Fibroblast of lung (primary cell): ENCODE measurements around the gene ICAM2. TPM values are rescaled to one million over a fixed set of nuclear protein-coding genes. Genes with fewer than 3 reads are reported as not detected.
A peak's percentile ranks its signal among the peaks of the same experiment; 100 is the strongest.
"Not testable (repeated sequence)": the region's sequence is repeated elsewhere in the genome, so short reads cannot be mapped to it uniquely, and the experiment has no call there.

Experiments
- DNase-seq, 2 donors: peaks; one replicate each; pipeline versions ENCODE4 v3.0.0 to v3.0.0-alpha.2; 2010; ENCODE audit warnings: low read depth in 2 of 2
- H2AFZ ChIP-seq: 2 replicates; pipeline ENCODE4 v1.5.1; 2012; ENCODE audit warnings: low read length, control low read depth, inconsistent platforms
- H3K27ac ChIP-seq: 2 replicates; pipeline ENCODE4 v1.5.1; 2011; ENCODE audit warnings: low read length, control low read depth; ENCODE audit not compliant: insufficient read depth
- H3K27me3 ChIP-seq: 2 replicates; pipeline ENCODE4 v1.5.1; 2011; ENCODE audit warnings: mild to moderate bottlenecking, low read length; ENCODE audit not compliant: control insufficient read depth, insufficient read depth
- H3K36me3 ChIP-seq: 2 replicates; pipeline ENCODE4 v1.5.1; 2011; ENCODE audit warnings: low read length; ENCODE audit not compliant: control insufficient read depth, insufficient read depth
- H3K4me1 ChIP-seq: 2 replicates; pipeline ENCODE4 v1.5.1; 2011; ENCODE audit warnings: low read length; ENCODE audit not compliant: control insufficient read depth, insufficient read depth; ENCODE audit errors: extremely low read depth
- H3K4me2 ChIP-seq: 2 replicates; pipeline ENCODE4 v1.5.1; 2011; ENCODE audit warnings: low read length, control low read depth; ENCODE audit not compliant: insufficient read depth; ENCODE audit errors: extremely low read depth
- H3K4me3 ChIP-seq, 4 experiments: fragments of 200-600 bp in 1 of 4; sonication (generic) in 1 of 4; replicated peaks in 1 of 4; 2 replicates each; pipeline ENCODE4 v1.5.1; 2011 to 2016; ENCODE audit warnings: low read length in 4 of 4, low read depth in 3 of 4, mild to moderate bottlenecking in 3 of 4, control low read depth in 2 of 4, inconsistent platforms in 1 of 4, mixed read lengths in 1 of 4; ENCODE audit not compliant: insufficient read depth in 1 of 4; ENCODE audit errors: control extremely low read depth in 1 of 4
- H3K79me2 ChIP-seq: 2 replicates; pipeline ENCODE4 v1.5.1; 2012; ENCODE audit warnings: mild to moderate bottlenecking, low read length, inconsistent platforms; ENCODE audit not compliant: control insufficient read depth, insufficient read depth
- H3K9ac ChIP-seq: 2 replicates; pipeline ENCODE4 v1.5.1; 2011; ENCODE audit warnings: mild to moderate bottlenecking, low read length, control low read depth; ENCODE audit not compliant: insufficient read depth
- H3K9me3 ChIP-seq: 2 replicates; pipeline ENCODE4 v1.5.1; 2012; ENCODE audit warnings: low read depth, low read length; ENCODE audit not compliant: control insufficient read depth, insufficient read depth
- H4K20me1 ChIP-seq: 2 replicates; pipeline ENCODE4 v1.5.1; 2011; ENCODE audit warnings: low read length; ENCODE audit not compliant: control insufficient read depth, insufficient read depth; ENCODE audit errors: extremely low read depth
- EZH2 ChIP-seq: IDR thresholded peaks from 2 replicates; pipeline ENCODE4 v1.5.1; 2012; ENCODE audit warnings: low read length, control low read depth, mild to moderate bottlenecking; ENCODE audit errors: missing control alignments
- polyA plus RNA-seq, 2 donors: library from polyadenylated mRNA; depleted of rRNA in 1 of 2; stranded (reverse) in 1 of 2; unstranded in 1 of 2; fragments of >200 nt; gene quantifications; 2 replicates each; pipeline ENCODE4 v1.2.1, GENCODE V29; 2011 to 2012; ENCODE audit warnings: missing spikeins in 1 of 2
- total RNA-seq: library from RNA; depleted of rRNA; stranded (reverse); fragments of >200 nt; gene quantifications from 2 replicates; pipeline ENCODE4 v1.2.1, GENCODE V29; 2014
- TF ChIP-seq, protein P1 (sequence below), 2 donors: IDR thresholded peaks in 1 of 2; conservative IDR thresholded peaks in 1 of 2; 1 replicate in 1 of 2; 2 replicates in 1 of 2; pipeline ENCODE4 v1.5.1; 2011 to 2012; ENCODE audit warnings: low read length in 2 of 2, control low read depth in 1 of 2, inconsistent platforms in 1 of 2, low read depth in 1 of 2, mild to moderate bottlenecking in 1 of 2

The ICAM2 gene
- total and polyA plus RNA-seq, 2 donors (not counting 1 experiment from before 2014, with no cell fraction given): 1.1 to 3.5 TPM

DNA sequence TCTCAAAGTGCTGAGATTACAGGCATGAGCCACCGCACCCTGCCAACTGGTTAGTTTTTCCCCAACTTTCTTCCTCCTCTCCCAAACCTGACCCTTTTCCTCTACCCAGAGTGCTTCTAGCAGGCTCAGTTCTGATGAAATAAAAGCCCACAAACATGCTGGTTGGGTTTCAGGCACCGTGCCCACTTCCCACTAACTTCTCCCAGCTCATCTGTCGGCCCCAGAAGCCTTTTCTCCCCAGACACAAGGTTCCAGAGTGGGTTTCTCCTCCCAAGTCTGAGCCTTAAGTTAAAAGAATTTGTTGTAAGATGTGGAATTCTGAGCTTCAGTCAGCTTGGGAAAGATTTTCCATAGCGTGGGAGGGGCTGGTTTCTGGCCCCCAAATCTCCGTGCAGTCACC lies 36.2 kb downstream of the ICAM2 start:
- Histone ChIP-seq H3K9me3 (no peaks in the 10 kb centered on the region), H3K36me3 (no peaks in the 10 kb centered on the region), H3K4me2 (no peak overlapping the region), H3K4me1 (peaks cover 3% of the 10 kb centered on the region), H4K20me1 (no peaks in the 10 kb centered on the region), H2AFZ (no peak overlapping the region), H3K27ac (no peak overlapping the region), H3K4me3 (no peak overlapping the region), H3K79me2 (no peaks in the 10 kb centered on the region), H3K27me3 (no peaks in the 10 kb centered on the region), H3K9ac (no peak overlapping the region)
- peak; percentile 63 to 71 for DNase-seq
- TF ChIP-seq EZH2: no peak
- TF ChIP-seq, protein P1, sequence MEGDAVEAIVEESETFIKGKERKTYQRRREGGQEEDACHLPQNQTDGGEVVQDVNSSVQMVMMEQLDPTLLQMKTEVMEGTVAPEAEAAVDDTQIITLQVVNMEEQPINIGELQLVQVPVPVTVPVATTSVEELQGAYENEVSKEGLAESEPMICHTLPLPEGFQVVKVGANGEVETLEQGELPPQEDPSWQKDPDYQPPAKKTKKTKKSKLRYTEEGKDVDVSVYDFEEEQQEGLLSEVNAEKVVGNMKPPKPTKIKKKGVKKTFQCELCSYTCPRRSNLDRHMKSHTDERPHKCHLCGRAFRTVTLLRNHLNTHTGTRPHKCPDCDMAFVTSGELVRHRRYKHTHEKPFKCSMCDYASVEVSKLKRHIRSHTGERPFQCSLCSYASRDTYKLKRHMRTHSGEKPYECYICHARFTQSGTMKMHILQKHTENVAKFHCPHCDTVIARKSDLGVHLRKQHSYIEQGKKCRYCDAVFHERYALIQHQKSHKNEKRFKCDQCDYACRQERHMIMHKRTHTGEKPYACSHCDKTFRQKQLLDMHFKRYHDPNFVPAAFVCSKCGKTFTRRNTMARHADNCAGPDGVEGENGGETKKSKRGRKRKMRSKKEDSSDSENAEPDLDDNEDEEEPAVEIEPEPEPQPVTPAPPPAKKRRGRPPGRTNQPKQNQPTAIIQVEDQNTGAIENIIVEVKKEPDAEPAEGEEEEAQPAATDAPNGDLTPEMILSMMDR (conservative IDR thresholded peaks at IDR 0.05 in 1 of 2, IDR thresholded peaks at IDR 0.05 in 1 of 2; ENCODE audit: low read depth in 1 of 2, low read length in 2 of 2): no peak

GRCh38 chr17:63983320-63983719 lies 37.1 kb downstream of the ICAM2 start:
- no peak overlapping the region for H3K4me3 ChIP-seq
- no peaks in the 10 kb centered on the region for H3K27me3 ChIP-seq
- H3K4me2 ChIP-seq: no peak overlapping the region
- no peak overlapping the region for H3K27ac ChIP-seq
- H3K4me1 ChIP-seq: peaks cover 3% of the 10 kb centered on the region
- DNase-seq: peak in 1 of 2 donors; percentile 5
- no peaks in the 10 kb centered on the region for H3K36me3 ChIP-seq
- no peak overlapping the region for H3K9ac ChIP-seq
- H2AFZ ChIP-seq: no peak overlapping the region
- TF ChIP-seq, protein P1 (conservative IDR thresholded peaks at IDR 0.05 in 1 of 2, IDR thresholded peaks at IDR 0.05 in 1 of 2; ENCODE audit: low read depth in 1 of 2, low read length in 2 of 2): no peak
- no peaks in the 10 kb centered on the region for H3K79me2 ChIP-seq
- H4K20me1 ChIP-seq: no peaks in the 10 kb centered on the region
- no peaks in the 10 kb centered on the region for H3K9me3 ChIP-seq

- H3K79me2 ChIP-seq, H2AFZ ChIP-seq, H3K4me1 ChIP-seq, H4K20me1 ChIP-seq, H3K9ac ChIP-seq, H3K4me2 ChIP-seq, DNase-seq, H3K27ac ChIP-seq, H3K9me3 ChIP-seq, H3K4me3 ChIP-seq, H3K36me3 ChIP-seq, H3K27me3 ChIP-seq: not testable (repeated sequence)
These were observed 37.8 kb downstream of the ICAM2 start for GRCh38 chr17:63982641-63983040.
